GM12891 (cell line): ENCODE results near the gene SPARCL1.
"Not testable (repeated sequence)": the region's sequence is repeated elsewhere in the genome, so short reads cannot be mapped to it uniquely, and the experiment has no call there.

Source experiments
- DNase-seq: peaks from one replicate; pipeline ENCODE4 v3.0.0; 2011; ENCODE audit warnings: low spot score; ENCODE audit not compliant: insufficient read length
- FAIRE-seq: peaks from 2 replicates; lab custom pipeline; 2011; peaks lifted over from hg19 to GRCh38; lab: Jason Lieb, UNC
- PAX5 ChIP-seq: IDR thresholded peaks from 2 replicates; pipeline ENCODE4 v1.6.1; 2011; ENCODE audit warnings: low read length, moderate library complexity, mild to moderate bottlenecking; ENCODE audit not compliant: insufficient read depth, severe bottlenecking
- POLR2A ChIP-seq: IDR thresholded peaks from 2 replicates; pipeline ENCODE4 v1.6.1; 2011; ENCODE audit warnings: low read depth, low read length, control low read depth
- POLR2AphosphoS5 ChIP-seq: IDR thresholded peaks from 2 replicates; pipeline ENCODE4 v1.6.1; 2011; ENCODE audit warnings: low read depth, low read length, control low read depth
- POU2F2 ChIP-seq: IDR thresholded peaks from 2 replicates; pipeline ENCODE4 v1.6.1; 2011; ENCODE audit warnings: low read depth, mild to moderate bottlenecking, control low read depth, low read length, moderate library complexity
- SPI1 ChIP-seq: IDR thresholded peaks from 2 replicates; pipeline ENCODE4 v1.6.1; 2011; ENCODE audit warnings: low read depth, low read length, control low read depth
- TAF1 ChIP-seq: IDR thresholded peaks from 2 replicates; pipeline ENCODE4 v1.6.1; 2011; ENCODE audit warnings: low read depth, low read length, control low read depth

SPARCL1 gene

GRCh38 chr4:87490664-87491369, 38.4 kb downstream of the SPARCL1 start:
- DNase-seq (no peak), FAIRE-seq (no peak)
- TF ChIP-seq POU2F2 (no peak), SPI1 (no peak)

DNA sequence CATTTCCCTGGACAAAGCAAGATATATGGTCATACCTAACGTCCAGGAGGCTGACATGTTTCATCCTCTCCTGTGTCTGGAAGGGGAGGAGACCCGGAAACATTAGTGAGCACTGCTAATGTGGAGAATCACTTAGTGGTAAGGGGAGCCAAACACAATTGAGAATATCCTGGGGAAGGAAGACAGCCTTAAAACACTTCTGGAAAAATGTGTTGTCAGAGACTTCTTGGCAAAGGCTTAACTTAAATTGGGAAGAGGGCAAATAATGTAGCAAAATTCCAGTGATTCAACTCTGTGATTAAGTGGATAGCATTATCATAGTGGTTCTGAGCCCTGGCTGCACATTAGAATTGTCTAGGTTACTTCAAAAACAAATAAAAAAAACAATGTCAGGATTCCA, 39.5 kb downstream of the SPARCL1 start:
- no peak for TF ChIP-seq POLR2AphosphoS5
- no peak for TF ChIP-seq POU2F2
- no peak for TF ChIP-seq PAX5
- TF ChIP-seq SPI1: no peak
- TF ChIP-seq POLR2A: no peak
- TF ChIP-seq TAF1: no peak
- DNase-seq: no peak
- FAIRE-seq: no peak

DNA sequence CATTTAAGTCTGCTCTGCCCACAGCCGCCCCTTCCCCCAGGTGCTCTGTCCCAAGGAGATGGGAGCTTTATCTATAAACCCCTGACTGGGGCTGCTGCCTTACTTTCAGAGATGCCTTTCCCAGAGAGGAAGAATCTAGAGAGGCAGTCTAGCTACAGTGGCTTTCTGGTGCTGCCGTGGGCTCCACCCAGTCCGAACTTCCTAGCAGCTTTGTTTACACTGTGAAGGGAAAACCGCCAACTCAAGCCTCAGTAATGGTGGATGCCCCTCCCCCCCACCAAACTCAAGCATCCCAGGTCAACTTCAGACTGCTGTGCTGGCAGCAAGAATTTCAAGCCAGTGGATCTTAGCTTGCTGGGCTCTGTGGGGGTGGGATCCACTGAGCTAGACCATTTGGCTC, 40.5 kb downstream of the SPARCL1 start:
- DNase-seq: not testable (repeated sequence)

DNA sequence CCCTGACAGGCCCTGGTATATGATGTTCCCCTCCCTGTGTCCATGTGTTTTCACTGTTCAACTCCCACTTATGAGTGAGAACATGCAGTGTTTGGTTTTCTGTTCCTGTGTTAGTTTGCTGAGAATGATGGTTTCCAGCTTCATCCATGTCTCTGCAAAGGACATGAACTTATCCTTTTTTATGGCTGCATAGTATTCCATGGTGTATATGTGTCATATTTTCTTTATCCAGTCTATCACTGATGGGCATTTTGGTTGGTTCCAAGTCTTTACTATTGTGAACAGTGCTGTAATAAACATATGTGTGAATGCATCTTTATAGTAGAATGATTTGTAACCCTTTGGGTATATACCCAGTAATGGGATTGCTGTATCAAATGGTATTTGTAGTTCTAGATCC, 45.9 kb downstream of the SPARCL1 start:
- not testable (repeated sequence) for FAIRE-seq, DNase-seq

More for the DNA sequence above, 40.5 kb downstream of the SPARCL1 start:
- FAIRE-seq: not testable (repeated sequence)

- FAIRE-seq (no peak), DNase-seq (no peak)
- TF ChIP-seq POLR2A: no peak
- TF ChIP-seq POLR2AphosphoS5: no peak
- TF ChIP-seq PAX5: no peak
- TF ChIP-seq TAF1: no peak
- TF ChIP-seq SPI1: no peak
- TF ChIP-seq POU2F2: no peak
Measured at GRCh38 chr4:87481377-87481776, 47.8 kb downstream of the SPARCL1 start.

- DNase-seq: no peak
- FAIRE-seq: no peak
- TF ChIP-seq POLR2AphosphoS5 (no peak), SPI1 (no peak), POU2F2 (no peak), PAX5 (no peak), TAF1 (no peak), POLR2A (no peak)
Measured at GRCh38 chr4:87478732-87479250, 50.4 kb downstream of the SPARCL1 start.

DNA sequence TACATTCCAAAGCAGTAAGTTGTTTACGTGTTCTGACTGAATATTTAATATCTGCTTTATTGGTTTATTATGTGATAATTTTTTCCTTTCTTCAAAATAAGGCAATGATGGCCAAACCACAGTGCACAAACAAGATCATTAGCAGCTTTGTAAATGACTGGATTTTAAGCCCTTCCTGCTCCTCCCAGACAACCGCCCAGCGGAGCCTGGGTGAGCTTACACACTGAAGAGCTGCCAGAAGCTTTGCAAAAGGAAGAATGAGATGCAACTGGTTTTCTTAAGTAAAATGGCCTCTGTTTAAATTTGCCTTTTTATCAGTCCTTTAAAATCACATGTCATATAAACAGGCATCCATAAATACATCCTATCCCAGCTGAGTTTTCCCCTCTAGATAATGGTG, 52.2 kb downstream of the SPARCL1 start:
- TF ChIP-seq TAF1 (no peak), POLR2AphosphoS5 (no peak), POLR2A (no peak), POU2F2 (no peak), PAX5 (no peak), SPI1 (no peak)
- FAIRE-seq (no peak), DNase-seq (no peak)

DNA sequence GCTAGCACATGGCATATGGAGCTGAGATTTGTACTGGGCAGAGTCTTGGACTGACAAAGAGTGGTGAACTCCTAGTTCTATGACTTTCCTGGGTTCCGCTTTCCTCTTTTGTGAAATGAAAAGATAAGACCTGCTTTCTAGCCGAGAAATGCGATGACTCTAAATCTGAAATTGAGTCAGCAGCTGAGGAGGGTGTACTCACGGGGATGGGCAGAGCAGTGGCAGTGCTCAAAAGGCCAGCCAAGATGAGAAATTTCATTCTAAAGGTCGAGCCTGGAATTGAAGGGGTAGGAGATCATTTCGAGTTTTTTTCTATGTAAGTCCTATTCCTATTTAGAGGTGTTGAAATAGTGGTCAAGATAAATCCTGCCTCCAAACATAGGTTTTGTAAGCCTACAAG, 59.8 kb downstream of the SPARCL1 start:
- FAIRE-seq: no peak
- DNase-seq: no peak
- no peak for TF ChIP-seq POLR2AphosphoS5

DNA sequence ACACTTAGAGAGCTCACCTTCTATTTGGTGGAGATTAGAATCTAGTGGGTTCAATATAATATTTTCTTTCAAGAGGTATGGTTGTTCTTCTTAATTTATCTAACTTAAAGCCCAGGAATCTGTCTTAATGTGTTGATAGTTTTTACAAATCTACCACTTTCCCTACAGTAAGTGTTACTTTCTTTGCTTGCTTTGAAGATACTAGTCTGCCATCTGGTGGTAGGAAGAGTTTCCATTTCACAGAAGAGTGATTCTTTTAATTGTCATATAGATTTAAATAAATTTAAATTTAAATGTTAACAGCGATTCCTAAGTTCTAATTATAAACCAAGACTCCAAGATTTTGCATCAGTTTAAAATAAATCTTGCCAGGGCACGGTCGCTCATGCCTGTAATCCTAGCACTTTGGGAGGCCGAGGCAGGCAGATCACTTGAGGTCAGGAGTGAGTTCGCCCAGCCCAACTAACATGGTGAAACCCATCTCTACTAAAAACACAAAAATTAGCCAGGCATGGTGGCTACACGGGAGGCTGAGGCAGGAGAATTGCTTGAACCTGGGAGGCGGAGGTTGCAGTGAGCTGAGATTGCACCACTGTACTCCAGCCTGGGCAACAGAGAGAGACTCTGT, 63.3 kb downstream of the SPARCL1 start:
- TF ChIP-seq PAX5 (no peak), TAF1 (no peak)
- FAIRE-seq (peak; percentile 81), DNase-seq (no peak)

GRCh38 chr4:87462102-87462501, 67.1 kb downstream of the SPARCL1 start:
- no peak for FAIRE-seq
- DNase-seq: no peak
- TF ChIP-seq TAF1 (no peak), POU2F2 (no peak), SPI1 (no peak), POLR2AphosphoS5 (no peak), PAX5 (no peak), POLR2A (no peak)

- no peak for DNase-seq
- peak; percentile 38 for FAIRE-seq
- TF ChIP-seq SPI1 (no peak), TAF1 (no peak), PAX5 (no peak), POU2F2 (no peak), POLR2A (no peak), POLR2AphosphoS5 (no peak)
Measured at GRCh38 chr4:87461281-87461700, 67.9 kb downstream of the SPARCL1 start.
